22Rv1 (cell line): ENCODE data around the gene PACSIN1.
A peak's percentile ranks its signal among the peaks of the same experiment; 100 is the strongest.

Experiments
- H3K27ac ChIP-seq: fragments of 450-650 bp; 2 replicates; pipeline ENCODE4 v1.5.1; 2017
- ZFX ChIP-seq: fragments of 450-650 bp; IDR thresholded peaks from 2 replicates; pipeline ENCODE4 v1.6.1; 2017; ENCODE audit warnings: antibody characterized with exemption, borderline replicate concordance
- TF ChIP-seq, protein P1 (sequence below): fragments of 450-650 bp; IDR thresholded peaks from 2 replicates; pipeline ENCODE4 v1.5.1; 2017; ENCODE audit warnings: mild to moderate bottlenecking

The PACSIN1 gene

DNA sequence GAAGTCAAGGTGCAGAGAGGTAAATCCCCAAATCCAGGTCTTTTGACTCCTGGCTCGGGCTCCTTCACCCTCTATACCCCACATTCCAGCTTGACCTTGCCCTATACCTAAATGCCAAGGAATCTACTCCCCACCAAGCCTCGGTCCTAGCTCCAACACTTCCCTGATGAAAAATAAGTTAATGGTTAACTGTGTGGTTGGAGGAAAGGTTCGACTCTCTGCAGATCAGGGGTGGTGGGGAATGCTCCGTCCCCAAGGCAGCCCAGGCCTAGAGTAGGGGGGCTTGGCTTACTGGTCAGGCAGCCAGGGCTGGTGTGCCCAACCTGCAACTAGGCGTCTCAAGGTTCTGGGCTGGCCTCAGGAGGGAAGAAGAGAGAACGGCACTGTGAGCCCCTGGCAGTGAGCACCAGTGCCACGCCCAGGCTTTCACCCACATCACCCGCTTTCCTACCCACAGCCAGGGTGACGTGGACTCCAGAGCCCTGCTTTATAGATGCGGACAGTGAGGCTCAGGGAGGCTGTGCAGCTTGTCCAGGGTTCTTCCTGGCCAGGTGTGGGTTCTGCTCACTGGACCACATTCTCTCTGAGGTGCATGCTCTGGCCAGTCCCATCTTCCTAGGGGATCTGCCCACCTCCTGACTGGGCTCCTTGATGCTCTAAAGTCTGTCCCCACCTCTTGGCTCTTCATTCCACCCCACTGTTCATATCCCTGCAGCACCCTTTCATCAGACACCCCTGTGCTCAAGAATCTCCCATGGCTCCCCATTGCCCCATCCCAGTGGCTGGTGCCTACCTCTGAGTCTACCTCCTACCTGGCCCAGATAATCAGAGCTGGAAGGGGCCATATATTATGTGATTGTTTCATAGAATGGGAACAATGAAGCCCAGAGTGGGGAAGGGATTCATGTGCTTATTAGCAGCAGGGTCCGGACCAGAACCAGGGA, 82.1 kb downstream of the PACSIN1 start:
- no peak for TF ChIP-seq ZFX
- TF ChIP-seq, protein P1, sequence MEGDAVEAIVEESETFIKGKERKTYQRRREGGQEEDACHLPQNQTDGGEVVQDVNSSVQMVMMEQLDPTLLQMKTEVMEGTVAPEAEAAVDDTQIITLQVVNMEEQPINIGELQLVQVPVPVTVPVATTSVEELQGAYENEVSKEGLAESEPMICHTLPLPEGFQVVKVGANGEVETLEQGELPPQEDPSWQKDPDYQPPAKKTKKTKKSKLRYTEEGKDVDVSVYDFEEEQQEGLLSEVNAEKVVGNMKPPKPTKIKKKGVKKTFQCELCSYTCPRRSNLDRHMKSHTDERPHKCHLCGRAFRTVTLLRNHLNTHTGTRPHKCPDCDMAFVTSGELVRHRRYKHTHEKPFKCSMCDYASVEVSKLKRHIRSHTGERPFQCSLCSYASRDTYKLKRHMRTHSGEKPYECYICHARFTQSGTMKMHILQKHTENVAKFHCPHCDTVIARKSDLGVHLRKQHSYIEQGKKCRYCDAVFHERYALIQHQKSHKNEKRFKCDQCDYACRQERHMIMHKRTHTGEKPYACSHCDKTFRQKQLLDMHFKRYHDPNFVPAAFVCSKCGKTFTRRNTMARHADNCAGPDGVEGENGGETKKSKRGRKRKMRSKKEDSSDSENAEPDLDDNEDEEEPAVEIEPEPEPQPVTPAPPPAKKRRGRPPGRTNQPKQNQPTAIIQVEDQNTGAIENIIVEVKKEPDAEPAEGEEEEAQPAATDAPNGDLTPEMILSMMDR = no peak
- peak overlapping the region; percentile 99 for H3K27ac ChIP-seq

DNA sequence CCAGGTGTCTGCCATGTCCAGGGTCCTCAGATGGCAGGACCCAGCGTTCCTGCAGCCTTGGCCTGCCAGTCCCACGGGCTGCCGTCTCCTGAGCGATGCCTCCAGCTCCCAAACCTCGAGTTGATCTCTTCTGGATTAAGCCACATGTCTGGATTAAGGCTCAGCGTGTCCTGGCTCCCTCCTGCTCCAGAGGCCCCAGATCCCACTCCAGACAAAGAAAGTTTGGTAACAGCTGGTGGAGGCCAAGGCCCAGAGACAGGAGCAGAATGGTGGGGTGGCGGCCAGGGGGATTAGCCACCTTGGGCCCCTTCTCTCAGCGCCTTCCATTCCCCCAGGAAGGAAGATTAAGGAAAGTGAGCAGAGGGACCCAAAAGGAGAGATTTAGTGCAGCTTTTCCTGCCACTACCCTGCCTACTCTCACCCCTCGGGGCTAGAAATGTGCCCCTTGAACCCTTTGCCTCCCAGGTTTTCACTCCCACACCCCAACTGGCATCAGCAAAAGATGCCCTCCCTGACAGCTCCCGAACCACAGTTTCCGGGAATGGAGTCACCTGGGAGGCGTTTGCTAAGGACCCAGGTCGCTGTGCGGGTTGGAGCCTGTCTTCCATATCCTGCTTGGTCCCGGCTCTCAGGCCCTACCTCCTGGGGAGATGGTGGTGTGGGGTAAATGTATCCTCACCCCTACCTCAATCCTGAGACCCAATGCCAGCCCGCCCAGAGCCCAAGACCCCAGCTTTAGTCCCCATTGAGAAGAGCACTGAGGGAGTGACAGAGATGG, 83.3 kb downstream of the PACSIN1 start:
- TF ChIP-seq ZFX = no peak
- TF ChIP-seq, protein P1 = no peak
- peak overlapping the region; percentile 99 for H3K27ac ChIP-seq

DNA sequence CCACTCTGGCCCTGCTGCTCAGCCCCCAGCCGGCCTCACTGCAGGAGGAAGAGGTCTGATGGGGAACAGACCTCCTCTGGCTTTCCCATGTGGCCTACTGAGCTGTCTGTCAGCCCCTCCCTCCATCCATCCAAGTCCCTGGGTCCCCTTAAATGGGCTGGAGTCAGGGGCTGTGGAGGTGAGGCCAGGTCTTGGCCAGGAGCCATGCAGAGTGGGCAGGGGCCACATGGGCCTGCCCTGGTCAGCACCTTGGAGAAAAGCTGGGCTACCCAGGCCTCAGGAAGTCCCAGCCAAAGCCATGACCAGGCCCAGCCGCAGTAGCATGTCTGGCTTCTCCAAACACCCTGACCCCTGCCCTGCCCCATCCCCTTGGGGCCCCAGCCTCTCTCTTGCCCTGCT, 83.9 kb downstream of the PACSIN1 start:
- TF ChIP-seq, protein P1 = no peak
- TF ChIP-seq ZFX = no peak

DNA sequence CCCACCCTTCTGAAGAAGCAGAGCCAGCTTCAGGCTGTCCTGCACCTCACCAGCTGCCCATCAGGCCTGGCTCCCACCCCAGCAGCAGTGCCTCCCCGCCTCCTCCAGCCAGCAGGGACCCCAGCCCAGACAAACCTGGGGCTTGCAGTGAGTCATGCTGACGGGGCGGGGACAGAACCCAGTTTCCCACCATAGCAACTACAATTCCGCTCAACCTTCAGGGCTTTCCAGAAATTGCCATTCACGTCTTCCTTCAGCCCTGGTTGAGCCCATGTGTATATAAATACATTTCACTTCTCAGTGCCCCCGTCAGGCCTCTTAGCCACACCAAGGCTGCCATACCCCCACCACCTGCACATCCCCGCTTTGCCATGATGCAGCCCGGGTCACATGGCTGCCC, 85.8 kb downstream of the PACSIN1 start:
- TF ChIP-seq, protein P1 = no peak
- no peak for TF ChIP-seq ZFX
- peak overlapping the region; percentile 99 for H3K27ac ChIP-seq

More for the DNA sequence above, 83.9 kb downstream of the PACSIN1 start:
- peak overlapping the region; percentile 99 for H3K27ac ChIP-seq

DNA sequence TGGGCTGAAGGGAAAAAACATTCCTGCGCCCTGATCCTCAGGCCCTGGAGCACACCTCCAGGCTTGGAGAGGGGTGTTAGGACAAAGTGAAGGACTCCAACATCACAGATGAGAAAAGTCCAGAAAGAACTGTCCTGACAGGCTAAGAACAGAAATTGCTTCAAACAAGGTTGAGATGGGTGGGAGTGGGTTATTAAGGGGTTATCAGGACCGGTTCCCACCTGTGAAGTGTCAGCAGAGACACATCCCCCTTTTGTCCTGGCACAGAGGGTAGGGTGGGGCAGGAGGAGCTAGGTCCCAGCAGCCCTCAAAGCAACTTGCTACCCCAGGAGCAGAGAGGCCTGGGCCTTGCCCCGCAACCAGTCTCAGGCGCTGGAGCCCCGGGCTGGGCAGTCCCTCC, 86.7 kb downstream of the PACSIN1 start:
- peak overlapping the region; percentile 99 for H3K27ac ChIP-seq

DNA sequence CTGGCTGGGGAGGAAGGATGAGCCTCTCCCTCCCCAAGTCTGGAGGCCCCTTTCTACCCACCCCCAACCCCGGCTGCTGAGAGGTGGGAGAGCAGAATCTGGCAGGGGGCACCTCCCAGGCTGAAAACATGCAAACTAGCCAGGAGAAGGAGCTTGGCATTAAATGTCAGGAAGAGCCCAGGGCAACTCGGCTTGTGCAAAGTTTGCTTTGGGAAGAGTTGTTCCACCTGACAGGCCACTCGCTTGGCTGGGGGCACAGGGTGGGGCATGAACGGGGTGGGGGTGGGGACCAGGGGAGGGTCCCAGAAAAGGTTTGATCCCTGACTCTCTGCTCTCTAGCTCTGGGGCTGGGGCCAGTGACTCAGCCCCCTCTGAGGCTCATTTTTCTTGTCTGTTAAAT, 87.3 kb downstream of the PACSIN1 start:
- H3K27ac ChIP-seq = peak overlapping the region; percentile 99
- TF ChIP-seq, protein P1 = no peak
- no peak for TF ChIP-seq ZFX

More for the DNA sequence above, 86.7 kb downstream of the PACSIN1 start:
- no peak for TF ChIP-seq ZFX
- TF ChIP-seq, protein P1 = no peak
